ENCODE measurements around the gene HTR4.
"Not testable (repeated sequence)": the region's sequence is repeated elsewhere in the genome, so short reads cannot be mapped to it uniquely, and the experiment has no call there.

The HTR4 gene

DNA sequence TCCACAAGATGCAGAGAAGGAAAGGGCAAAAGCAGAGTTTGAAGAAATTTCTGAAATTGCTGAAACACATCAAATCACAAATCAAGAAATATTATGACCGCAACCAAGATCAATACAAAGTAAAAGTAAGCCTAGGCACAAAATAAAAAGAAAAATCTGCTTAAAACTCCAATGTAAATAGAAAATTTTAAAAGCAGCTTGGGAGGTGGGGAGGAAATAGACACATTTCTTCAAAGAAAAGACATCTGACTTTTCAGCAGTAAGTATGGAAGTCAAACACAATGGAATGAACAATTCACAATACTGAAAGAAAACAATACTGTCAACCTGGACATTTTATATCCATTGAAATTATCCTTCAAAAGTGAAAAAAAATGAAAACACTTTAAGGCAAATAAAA is 55.1 kb downstream of the HTR4 start:
- no peak for DNase-seq

DNA sequence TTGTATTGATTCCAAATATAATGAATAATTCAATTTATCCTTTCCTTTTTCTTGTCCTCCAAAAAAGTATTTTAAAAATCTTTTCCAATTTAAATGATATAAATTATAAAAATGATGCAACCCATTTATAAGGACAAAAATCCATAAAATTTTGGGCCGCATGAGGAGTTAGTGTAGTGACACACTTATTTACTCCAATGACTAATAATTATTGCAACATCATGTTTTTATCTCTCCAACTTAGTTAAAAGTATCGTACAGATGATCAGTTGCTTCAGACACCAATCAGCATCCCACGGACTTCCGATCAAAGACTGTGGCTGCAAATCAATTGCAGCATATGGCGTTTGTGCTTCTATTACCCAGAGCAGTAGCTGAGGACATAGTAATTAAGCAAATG is 58.6 kb downstream of the HTR4 start:
- DNase-seq: no peak

DNA sequence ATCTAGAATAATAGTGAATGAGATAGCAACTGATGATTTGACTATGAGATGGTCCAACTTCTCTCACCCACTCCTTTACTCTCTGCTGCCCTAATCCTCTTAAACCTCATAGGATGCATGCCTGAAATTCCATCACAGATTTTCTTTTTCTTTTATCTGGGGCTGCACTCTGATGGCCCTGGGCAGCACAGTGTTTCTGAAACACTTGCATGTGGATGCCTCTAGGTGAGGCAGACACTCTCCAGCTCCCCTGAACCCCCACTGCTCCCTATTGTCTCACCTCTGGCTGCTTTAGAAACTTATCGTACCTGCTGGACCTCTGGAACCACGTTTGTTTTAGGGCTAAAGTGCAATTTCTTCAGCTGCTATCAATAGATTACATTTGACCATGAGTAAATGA is 67.5 kb downstream of the HTR4 start:
- no peak for DNase-seq

DNA sequence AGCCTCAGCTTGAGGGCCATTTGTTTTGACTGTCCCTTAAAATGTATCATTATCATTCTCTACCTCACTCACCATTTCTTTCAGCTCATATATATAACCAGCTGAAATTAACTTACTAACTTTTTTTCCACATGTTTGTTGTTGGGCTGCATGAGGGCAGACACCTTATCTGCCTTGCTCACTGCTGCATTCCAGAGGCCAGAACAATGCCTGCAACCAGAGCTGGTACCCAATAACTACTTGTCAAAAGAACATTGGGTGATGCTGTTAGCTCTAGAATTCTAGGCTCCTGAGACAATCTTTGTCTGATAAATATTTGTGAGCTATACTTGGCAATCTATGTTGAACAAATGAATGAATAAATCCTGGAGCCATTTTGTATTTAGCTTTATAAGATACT is 68.3 kb downstream of the HTR4 start:
- no peak for DNase-seq

DNA sequence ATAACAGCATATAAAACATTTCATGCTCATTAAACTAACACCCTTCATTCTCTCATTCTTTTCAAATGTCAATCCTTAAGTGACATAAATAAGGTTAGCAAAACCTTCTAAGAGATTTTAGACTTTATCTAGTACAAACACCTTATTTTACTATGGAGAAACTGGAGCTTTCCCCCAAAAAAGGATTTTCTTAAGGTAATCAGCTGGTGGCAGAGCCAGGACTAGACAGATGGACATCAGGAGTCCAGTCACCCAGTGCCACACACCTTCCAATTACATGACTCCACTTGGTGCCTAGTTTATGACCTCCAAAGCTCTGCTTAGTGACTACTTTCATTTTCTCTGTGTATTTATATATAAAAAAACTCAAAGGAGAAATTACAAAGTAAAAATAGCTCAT is 70.2 kb downstream of the HTR4 start:
- no peak for DNase-seq

DNA sequence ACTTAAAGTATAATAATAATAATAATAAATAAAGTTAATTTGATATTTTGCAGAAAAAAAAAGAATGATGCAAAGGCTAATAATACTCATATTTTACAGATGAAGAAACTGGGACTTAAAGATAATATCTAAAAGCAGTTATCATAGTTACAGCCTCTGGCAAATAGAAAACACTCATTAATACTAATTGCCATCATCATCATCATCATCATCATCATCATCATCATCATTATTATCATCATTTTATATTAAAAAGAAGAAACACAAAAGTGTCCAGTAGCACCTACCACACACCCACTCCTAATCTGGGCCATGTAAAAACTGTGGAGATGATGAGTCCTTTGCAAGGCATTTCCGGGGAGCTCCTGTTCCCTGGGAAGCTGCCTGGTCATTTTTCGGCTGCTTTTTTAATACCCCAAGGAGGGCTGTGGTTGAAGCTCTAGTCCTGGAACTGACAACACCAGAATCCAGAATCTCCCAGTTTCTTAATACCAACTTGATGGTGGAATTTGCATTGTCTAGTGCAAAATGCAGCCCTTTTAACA is 70.8 kb downstream of the HTR4 start:
- DNase-seq: no peak

DNA sequence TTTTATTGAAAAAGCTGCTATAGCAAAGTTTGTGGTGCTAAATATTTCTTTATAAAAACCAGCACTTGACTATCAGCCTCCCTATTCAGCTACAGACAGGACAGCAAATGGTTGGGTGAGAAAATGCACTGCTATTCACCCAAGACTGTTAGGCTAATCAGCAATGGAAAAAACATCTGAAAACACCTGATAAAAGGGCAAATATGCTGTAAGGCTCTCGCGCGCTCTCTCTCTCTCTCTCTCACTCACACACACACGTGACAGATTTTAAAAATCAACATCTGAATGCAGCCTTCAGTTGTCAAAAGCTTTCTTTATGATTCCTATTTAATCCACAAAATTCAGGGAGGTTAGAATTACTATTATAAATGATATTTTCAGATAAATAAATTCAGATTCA is 80.2 kb downstream of the HTR4 start:
- DNase-seq: no peak

DNA sequence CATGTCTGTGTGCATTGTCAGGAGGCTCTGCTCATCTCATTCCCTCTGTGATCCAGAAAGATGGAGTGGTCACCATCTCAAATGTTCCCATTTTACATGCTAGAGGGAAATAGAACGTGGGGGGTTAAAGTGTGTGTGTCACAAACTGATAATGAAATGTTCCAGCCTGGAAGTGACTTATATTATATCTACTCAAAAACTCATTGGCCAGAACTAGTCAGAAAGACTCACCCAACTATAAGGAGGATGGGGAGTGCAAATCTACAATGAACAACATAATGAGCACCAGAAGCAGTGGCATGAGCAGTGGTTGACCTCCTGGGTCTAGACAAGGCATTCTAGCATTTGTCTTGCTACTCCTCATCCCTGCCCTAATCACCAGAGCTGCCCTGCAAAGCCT is 81.0 kb downstream of the HTR4 start:
- no peak for DNase-seq

DNA sequence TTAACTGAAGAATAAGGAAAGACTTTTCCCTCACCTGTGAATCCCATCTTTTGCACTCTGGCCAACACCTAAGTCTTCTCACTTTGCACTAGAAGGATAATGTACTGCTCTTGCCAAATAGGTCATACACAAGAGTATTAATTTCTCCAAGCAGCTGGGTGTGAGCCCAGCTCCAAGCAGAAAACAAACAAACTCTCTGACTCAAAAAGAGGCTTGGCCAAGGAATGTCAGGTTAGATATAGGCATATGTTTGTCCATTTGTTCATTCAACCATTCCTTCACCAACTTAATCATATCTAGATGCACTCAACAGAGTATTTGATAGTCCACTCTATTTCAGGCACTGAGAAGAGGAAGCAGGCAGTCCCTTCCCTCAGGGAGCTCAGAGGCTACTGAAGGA is 84.4 kb downstream of the HTR4 start:
- DNase-seq: no peak

DNA sequence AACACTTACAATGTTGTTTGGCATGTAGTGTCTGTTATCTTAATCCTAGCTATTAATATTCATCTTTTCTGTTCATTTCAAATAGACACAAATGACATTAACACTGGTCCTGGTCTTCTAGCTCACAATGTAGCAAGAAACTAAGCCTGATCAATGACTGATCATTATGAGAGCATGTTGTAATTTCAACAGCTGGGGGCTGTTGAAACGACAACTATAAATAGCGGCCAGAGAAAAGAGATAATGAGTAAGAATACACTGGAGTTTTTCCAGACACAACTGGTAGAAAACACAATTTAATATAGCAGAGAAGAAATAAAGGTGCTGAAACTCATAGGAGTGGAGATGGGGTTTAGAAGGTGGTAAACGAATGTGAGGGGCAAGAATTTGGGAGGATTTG is 89.2 kb downstream of the HTR4 start:
- DNase-seq: no peak

DNA sequence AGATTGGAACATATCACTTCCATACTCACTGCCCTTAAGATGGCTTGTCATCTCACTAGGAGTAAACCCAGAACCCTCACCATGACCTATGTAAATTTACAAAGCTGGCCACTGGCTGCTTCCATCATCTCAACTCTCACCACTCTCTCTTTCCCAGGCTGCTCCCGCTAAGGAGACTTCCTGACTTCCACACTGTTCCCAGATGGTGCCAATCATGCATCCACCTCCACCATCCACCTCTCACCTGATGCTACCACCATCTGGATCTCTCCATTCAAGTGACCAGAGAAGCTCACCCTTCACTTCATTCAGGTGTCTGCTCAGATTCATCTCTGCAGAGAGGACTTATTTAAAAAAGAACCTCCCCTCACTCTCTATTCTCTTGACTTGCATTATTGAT is 91.3 kb downstream of the HTR4 start:
- DNase-seq: no peak

DNA sequence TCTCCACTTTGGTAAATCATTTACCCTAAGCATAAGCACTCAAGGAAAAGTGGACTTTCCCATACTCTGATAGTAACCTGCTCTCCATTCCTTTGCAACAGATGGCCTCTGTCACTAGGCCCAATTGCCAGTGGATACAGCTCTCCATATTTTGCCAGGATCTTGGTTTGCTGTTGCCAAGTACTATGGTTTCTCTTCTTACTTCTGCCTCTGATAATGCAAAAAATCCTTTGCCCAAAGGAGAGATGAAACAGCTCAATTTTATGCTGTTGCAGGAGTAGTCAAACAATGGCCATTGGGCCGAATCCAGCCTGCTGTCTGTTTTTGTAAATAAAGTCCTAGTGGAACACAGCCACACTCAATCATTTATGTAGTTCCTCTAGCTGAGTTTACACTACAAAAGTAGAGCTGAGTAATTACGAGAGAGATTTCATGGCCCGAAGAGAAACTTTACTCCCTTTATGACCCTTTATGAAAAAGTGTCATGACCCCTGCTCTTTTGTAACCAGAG is 92.5 kb downstream of the HTR4 start:
- no peak for DNase-seq

DNA sequence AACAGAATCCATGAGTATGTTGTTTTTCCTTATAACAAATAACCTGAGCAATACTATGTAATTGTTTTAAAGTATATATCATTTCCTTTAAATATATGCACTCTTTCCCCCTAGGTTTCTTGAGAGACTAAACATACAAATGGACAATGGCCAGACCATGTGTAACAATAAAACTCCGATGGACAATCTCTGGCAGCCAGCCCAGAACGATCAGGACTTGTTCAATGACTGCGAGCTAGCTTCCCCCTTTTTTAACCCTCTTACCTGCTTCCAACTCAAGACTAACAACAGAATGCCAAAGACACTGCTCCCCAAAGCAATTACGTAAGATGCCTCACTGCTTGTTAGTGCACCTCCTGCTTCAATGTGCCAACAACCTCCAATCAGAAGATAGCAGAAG is 94.9 kb downstream of the HTR4 start:
- DNase-seq: no peak

DNA sequence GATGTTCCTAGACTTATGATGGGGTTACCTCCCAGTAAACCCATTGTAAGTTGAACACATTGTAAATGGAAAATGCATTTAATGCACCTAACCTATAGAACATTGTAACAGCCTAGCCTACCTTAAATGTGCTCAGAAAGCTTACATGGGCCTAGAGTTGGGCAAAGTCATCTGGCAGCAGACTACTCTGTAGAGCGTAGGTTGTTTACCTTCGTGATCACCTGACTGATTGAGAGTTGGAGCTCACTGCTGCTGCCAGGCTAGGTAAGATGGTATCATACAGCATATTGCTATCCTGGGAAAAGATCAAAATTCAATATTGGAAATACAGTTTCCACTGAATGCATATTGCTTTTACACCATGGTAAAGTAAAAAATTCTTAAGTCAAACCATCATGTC is 95.4 kb downstream of the HTR4 start:
- no peak for DNase-seq

DNA sequence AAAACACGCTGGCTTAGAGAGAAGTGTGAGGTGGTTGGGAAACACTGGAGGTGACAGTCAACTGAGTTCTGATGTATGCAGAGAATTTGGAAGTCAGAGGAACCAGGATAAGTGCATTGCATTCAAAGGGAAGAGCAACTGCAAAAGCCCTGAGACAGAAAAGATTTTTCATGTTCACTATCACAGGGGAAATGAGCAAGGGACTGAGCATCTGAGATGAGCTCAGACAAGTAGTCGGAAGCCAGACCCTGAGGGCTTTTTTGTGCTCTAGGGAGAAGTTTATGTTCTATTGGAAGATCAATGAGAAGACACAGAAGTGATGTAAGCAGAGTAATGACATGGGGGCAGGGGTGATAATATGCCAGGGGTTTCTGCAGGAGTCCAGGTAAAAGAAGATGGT is 97.5 kb downstream of the HTR4 start:
- DNase-seq: no peak

DNA sequence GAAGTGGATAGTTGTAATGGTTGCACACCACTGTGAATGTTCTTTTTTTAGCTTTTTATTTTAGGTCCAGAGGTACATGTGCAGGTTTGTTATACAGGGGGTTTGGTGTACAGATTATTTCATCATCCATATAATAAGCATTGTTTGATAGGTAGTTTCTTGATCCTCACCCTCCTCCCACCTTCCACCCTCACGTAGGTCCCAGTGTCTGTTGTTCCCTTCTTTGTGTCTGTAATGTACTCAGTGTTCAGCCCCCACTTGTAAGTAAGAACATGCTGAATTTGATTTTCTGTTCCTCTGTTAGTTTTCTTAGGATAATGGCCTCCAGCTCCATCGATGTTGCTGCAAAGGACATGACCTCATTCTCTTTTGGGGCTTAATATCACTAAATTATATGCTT is 99.7 kb downstream of the HTR4 start:
- no peak for DNase-seq

DNA sequence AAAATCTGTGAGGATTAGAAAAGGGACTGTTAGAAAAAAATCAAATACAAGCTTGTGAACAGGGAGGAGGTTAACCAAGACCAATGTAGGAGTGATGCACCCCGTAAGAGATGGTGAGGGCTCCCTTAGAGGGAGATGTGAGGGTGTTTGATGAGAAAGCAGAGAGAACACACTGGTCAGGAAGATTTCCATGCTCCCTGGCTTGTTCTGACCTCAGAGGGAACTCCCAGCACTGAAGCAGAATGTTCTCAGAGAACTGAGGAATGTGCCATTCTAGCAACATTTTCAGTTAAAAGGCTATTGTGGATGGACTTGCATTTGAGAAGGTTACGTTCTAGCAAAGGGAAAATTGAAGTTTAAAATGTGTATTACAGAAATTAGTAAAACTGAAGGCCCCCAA is 110.6 kb downstream of the HTR4 start:
- no peak for DNase-seq

DNA sequence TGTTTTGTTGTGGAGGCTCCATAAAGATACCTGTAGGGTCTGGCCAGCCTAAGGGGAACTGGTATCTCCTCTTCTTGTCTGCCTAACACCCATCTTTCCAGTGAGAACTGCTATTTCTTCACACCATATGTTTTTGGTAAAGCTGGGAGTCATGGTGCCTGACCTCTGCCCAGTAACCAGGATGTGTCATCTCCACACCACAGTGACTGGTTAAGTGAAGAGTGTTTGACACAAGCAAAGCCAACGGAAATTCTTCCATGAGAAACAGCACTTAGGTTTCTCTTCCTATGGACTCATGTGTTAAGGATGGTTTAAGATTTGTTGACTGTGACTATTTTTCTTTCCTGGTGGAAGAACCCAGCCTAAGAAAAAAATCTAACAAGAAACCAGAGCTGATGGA is 111.5 kb downstream of the HTR4 start:
- no peak for DNase-seq

DNA sequence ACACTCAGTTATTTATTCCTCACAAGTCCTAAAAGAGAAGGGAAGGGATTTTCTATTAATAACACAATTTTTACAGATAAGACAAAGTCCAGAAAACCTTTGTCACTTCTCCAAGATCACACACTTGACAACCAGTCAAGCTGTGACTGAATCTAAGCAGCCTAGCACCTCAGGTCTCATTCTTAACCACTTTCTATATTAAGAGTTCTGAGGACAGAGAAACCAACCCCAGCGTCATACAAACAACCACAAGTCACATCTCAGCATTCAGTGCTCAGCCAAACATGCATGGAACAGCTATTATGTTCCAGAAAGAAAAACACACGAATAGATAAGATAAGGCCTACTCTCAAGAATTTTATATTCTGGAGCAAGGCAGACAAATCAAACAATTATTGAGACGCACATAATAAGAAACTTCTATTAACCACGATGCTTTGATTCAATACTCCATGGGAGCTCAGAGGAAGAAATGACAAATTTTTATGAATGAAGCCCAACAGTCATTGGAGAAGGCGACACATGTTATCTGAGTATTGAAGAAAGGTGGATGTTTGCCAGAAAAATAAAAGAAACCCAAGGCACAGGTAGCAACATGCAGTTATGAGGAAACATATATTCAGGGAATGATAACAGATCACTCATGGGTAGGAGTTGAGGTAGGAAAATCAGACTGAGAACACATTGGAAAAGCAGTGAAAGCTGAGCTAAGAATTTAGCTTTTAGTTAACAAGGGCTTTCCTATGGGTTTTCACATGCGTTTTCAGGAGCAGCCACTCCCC is 113.1 kb downstream of the HTR4 start:
- DNase-seq: no peak

DNA sequence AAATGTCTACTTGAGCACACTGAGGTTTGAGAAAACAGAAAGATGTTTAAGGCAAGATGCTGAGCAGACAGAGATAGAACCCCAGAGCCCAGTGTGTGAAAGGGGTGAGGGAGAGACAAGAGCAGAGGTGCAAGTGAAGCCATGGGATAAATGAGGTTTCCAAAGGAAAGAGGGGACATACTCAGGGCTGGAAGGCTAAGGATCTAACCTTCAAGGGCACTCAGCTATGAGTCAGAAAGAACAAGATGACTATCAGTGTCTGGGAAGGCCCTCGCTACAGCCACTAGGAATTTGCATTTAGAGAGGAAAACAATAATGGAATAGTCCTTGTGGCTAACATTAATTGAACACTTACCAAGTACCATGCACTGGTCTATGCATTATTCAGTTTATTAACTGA is 113.7 kb downstream of the HTR4 start:
- DNase-seq: no peak

DNA sequence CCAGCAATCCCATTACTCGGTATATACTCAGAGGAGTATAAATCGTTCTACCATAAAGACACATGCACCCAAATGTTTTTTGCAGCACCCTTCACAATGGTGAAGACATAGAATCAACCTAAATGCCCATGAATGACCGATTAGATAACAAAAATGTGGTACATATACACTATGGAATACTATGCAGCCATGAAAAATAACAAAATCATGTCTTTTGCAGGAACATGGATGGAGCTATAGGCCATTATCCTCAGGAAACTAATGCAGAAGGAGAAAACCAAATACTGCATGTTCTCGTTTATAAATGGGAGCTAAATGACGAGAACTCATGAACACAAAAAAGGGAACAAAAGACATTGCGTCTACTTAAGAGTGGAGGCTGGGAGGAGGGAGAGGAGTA is 114.5 kb downstream of the HTR4 start:
- DNase-seq: no peak

DNA sequence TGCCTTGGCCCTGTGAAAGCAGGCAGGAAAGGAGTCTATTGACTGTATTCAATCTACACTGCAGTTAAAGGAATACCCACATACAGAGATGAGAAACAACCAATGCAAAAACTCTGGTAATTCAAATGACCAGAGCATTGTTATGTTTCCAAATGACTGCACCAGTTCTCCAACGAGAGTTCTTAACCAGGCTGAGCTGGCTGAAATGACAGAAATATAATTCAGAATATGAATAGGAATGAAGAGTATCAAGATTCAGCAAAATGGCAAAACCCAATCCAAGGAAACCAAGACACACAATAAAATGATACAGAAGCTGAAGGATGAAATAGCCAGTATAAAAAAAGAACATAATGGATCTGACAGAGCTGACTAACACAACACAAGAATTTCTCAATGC is 119.1 kb downstream of the HTR4 start:
- no peak for DNase-seq

DNA sequence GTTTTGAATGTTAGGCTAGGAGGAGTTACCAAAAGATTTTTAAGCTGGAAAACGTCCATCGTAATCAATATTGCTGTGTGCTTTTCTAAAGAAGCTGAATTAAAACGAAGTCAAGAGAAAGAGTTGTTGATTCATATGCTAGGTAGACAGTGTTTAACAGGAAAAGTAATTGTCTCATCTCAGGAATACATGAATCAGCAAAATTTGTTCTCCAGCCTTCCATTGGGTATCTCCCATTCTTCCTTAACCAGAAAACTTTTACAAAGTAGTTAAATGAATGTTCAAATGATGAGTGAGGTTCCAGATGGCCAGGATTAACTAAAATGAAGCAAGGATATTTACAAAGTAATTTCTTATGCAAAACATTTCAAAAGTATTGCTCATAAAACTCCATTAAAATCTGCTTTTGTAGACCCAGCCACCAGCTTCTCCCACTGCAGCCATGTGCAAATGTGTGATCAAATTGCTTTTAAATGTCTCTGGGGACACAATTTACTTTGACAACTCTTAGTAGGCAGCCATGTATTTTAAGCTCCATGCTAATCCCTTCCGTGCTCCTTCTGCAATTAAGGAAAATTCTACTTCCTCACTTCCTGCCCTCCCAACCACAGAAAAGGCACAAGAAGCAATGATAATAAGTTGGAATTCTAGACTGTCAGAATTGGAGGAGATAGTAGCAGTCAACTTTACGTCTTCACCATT is 121.2 kb downstream of the HTR4 start:
- no peak for DNase-seq

DNA sequence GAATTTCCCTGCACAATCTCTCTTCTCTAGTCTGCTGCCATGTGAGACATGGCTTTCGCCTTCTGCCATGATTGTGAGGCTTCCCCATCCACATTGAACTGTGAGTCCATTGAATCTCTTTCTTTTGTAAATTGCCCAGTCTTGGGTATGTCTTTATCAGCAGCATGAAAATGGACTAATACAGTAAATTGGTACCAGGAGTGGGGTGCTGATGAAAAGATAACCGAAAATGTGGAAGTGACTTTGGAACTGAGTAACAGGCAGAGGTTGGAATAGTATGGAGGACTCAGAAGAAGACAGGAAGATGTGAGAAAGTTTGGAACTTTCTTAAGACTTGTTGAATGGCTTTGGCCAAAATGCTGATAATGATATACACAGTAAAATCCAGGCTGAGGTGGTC is 124.9 kb downstream of the HTR4 start:
- not testable (repeated sequence) for DNase-seq
